Measurements from ENCODE around the gene DGCR8.

Gene DGCR8

GRCh38 chr22:20068640-20069039 is 11.4 kb upstream of the DGCR8 start:
- Histone ChIP-seq H3K27ac (no peak overlapping the region), H3K4me2 (no peak overlapping the region), H3K79me2 (ENCODE audit: insufficient read depth, low read depth) (no peaks in the 10 kb centered on the region), H3K36me3 (ENCODE audit: insufficient read depth) (no peaks in the 10 kb centered on the region), H3K4me3 (IDR thresholded peaks at IDR 0.05; ENCODE audit: insufficient read depth, low read depth, low read length) (no peak overlapping the region), H3K27me3 (ENCODE audit: insufficient read depth, low read depth) (no peaks in the 10 kb centered on the region), H3K4me1 (ENCODE audit: low read depth, poor library complexity, severe bottlenecking) (no peaks in the 10 kb centered on the region), H2AFZ (ENCODE audit: low read depth) (no peak overlapping the region), H4K20me1 (ENCODE audit: insufficient read depth) (no peaks in the 10 kb centered on the region), H3K9ac (no peak overlapping the region)
- TF ChIP-seq, protein P1, sequence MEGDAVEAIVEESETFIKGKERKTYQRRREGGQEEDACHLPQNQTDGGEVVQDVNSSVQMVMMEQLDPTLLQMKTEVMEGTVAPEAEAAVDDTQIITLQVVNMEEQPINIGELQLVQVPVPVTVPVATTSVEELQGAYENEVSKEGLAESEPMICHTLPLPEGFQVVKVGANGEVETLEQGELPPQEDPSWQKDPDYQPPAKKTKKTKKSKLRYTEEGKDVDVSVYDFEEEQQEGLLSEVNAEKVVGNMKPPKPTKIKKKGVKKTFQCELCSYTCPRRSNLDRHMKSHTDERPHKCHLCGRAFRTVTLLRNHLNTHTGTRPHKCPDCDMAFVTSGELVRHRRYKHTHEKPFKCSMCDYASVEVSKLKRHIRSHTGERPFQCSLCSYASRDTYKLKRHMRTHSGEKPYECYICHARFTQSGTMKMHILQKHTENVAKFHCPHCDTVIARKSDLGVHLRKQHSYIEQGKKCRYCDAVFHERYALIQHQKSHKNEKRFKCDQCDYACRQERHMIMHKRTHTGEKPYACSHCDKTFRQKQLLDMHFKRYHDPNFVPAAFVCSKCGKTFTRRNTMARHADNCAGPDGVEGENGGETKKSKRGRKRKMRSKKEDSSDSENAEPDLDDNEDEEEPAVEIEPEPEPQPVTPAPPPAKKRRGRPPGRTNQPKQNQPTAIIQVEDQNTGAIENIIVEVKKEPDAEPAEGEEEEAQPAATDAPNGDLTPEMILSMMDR (conservative IDR thresholded peaks at IDR 0.05; ENCODE audit: low read depth, low read length), result no peak

DNA sequence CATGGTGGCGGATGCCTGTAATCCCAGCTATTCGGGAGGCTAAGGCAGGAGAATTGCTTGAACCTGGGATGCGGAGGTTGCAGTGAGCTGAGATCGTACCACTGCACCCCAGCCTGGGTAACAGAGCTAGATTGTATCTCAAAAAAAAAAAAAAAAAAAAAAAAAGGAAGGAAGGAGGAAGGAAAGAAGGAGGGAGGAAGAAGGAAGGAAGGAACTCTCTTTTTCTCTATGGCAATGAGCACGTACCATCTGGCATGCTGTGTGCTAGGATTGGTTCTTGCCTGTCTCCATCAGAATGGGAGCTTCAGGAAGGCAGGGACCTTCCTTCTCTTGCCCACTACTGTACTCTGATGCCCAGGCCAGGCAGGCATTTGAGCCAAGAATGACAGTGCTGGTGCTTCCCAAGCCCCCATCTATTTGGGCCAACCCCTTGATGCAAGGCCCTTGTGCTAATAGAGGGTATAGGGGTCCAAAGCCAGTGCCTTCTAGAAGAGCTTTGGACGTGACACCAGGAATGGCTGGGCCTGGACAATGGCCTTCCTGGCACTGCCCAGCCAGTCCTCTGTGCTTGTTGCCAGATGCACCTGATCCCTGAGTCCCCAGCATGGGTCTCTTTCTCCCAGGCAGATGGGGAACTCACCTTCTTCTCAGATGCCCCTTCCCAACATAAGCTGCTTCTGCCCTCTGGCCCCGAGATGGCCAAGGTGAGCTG is 10.6 kb upstream of the DGCR8 start:
- Histone ChIP-seq H3K27ac (no peak overlapping the region), H4K20me1 (ENCODE audit: insufficient read depth) (no peaks in the 10 kb centered on the region), H3K4me2 (no peak overlapping the region), H3K4me3 (IDR thresholded peaks at IDR 0.05; ENCODE audit: insufficient read depth, low read depth, low read length) (no peak overlapping the region), H2AFZ (ENCODE audit: low read depth) (no peak overlapping the region), H3K4me1 (ENCODE audit: low read depth, poor library complexity, severe bottlenecking) (no peaks in the 10 kb centered on the region), H3K79me2 (ENCODE audit: insufficient read depth, low read depth) (no peaks in the 10 kb centered on the region), H3K9ac (no peak overlapping the region), H3K27me3 (ENCODE audit: insufficient read depth, low read depth) (no peaks in the 10 kb centered on the region), H3K36me3 (ENCODE audit: insufficient read depth) (no peaks in the 10 kb centered on the region)
- TF ChIP-seq, protein P1 (conservative IDR thresholded peaks at IDR 0.05; ENCODE audit: low read depth, low read length), result no peak

GRCh38 chr22:20071524-20071972 is 8.5 kb upstream of the DGCR8 start:
- Histone ChIP-seq H3K27me3 (ENCODE audit: insufficient read depth, low read depth) (no peaks in the 10 kb centered on the region), H3K4me3 (IDR thresholded peaks at IDR 0.05; ENCODE audit: insufficient read depth, low read depth, low read length) (no peak overlapping the region), H3K27ac (no peak overlapping the region), H3K9ac (no peak overlapping the region), H3K36me3 (ENCODE audit: insufficient read depth) (no peaks in the 10 kb centered on the region), H3K79me2 (ENCODE audit: insufficient read depth, low read depth) (no peaks in the 10 kb centered on the region), H2AFZ (ENCODE audit: low read depth) (no peak overlapping the region), H3K4me2 (no peak overlapping the region), H4K20me1 (ENCODE audit: insufficient read depth) (no peaks in the 10 kb centered on the region), H3K4me1 (ENCODE audit: low read depth, poor library complexity, severe bottlenecking) (no peaks in the 10 kb centered on the region)
- TF ChIP-seq, protein P1 (conservative IDR thresholded peaks at IDR 0.05; ENCODE audit: low read depth, low read length), result no peak

DNA sequence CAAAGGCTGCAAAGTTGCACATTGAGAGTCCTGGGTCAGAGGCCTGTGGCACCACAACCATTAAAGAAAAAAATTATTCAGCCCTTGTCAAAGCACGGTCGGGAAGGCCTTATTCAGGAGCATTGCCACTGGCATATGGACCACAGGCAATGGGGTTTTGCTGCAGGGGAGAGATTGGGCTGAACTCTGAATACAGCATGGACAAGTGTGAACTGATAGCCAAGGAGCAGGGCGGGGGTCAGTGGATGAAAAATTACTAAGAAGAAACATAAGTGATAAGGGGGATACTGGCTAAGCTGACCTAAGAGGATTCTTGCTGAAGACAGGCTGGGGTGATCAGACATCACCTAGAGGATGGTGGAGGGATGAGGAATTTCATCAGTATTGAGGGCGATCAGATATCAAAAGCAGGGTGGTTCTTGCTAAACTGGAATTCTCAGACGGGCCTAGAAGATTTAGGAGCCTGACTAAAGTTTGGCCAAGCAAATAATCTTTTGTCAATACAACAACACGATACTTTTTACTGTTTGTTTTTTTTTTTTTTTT is 3.3 kb upstream of the DGCR8 start:
- Histone ChIP-seq H3K27ac (no peak overlapping the region), H3K79me2 (ENCODE audit: insufficient read depth, low read depth) (peaks cover 13% of the 10 kb centered on the region), H3K36me3 (ENCODE audit: insufficient read depth) (no peaks in the 10 kb centered on the region), H4K20me1 (ENCODE audit: insufficient read depth) (no peaks in the 10 kb centered on the region), H3K4me3 (IDR thresholded peaks at IDR 0.05; ENCODE audit: insufficient read depth, low read depth, low read length) (no peak overlapping the region), H3K4me1 (ENCODE audit: low read depth, poor library complexity, severe bottlenecking) (peaks cover 6% of the 10 kb centered on the region), H3K9ac (no peak overlapping the region), H3K27me3 (ENCODE audit: insufficient read depth, low read depth) (no peaks in the 10 kb centered on the region), H2AFZ (ENCODE audit: low read depth) (no peak overlapping the region), H3K4me2 (no peak overlapping the region)
- TF ChIP-seq, protein P1 (conservative IDR thresholded peaks at IDR 0.05; ENCODE audit: low read depth, low read length), result no peak

All from KMS-11 (cell line).